Ishikawa (cell line): ENCODE measurements around the gene PHLDA3.

Experiments
- CEBPB ChIP-seq: IDR thresholded peaks from 2 replicates; pipeline ENCODE4 v1.6.1; 2012
- CREB1 ChIP-seq: IDR thresholded peaks from 2 replicates; pipeline ENCODE4 v1.6.1; 2012; ENCODE audit warnings: low read depth
- EGR1 ChIP-seq: IDR thresholded peaks from 2 replicates; pipeline ENCODE4 v1.6.1; 2012
- EP300 ChIP-seq: IDR thresholded peaks from 2 replicates; pipeline ENCODE4 v1.6.1; 2012; ENCODE audit warnings: borderline replicate concordance
- FOXM1 ChIP-seq: IDR thresholded peaks from 2 replicates; pipeline ENCODE4 v1.6.1; 2012; ENCODE audit warnings: low read depth, borderline replicate concordance
- MAX ChIP-seq: IDR thresholded peaks from 2 replicates; pipeline ENCODE4 v1.6.1; 2012
- NFIC ChIP-seq: IDR thresholded peaks from 2 replicates; pipeline ENCODE4 v1.6.1; 2012
- RAD21 ChIP-seq: IDR thresholded peaks from 2 replicates; pipeline ENCODE4 v1.6.1; 2012; ENCODE audit warnings: low read depth
- TAF1 ChIP-seq: IDR thresholded peaks from 2 replicates; pipeline ENCODE4 v1.6.1; 2012; ENCODE audit warnings: low read depth, mild to moderate bottlenecking
- TCF12 ChIP-seq: IDR thresholded peaks from 2 replicates; pipeline ENCODE4 v1.6.1; 2012; ENCODE audit warnings: low read depth
- TEAD4 ChIP-seq: IDR thresholded peaks from 2 replicates; pipeline ENCODE4 v1.6.1; 2012
- YY1 ChIP-seq: IDR thresholded peaks from 2 replicates; pipeline ENCODE4 v1.6.1; 2012; ENCODE audit warnings: low read depth
- ZBTB7A ChIP-seq: IDR thresholded peaks from 2 replicates; pipeline ENCODE4 v1.6.1; 2012; ENCODE audit warnings: low read depth
- TF ChIP-seq, protein P1 (sequence below): IDR thresholded peaks from 2 replicates; pipeline ENCODE4 v1.6.1; 2012
- TF ChIP-seq, protein P2 (sequence below): IDR thresholded peaks from 2 replicates; pipeline ENCODE4 v1.6.1; 2012; ENCODE audit warnings: low read depth, mild to moderate bottlenecking

Gene PHLDA3

DNA sequence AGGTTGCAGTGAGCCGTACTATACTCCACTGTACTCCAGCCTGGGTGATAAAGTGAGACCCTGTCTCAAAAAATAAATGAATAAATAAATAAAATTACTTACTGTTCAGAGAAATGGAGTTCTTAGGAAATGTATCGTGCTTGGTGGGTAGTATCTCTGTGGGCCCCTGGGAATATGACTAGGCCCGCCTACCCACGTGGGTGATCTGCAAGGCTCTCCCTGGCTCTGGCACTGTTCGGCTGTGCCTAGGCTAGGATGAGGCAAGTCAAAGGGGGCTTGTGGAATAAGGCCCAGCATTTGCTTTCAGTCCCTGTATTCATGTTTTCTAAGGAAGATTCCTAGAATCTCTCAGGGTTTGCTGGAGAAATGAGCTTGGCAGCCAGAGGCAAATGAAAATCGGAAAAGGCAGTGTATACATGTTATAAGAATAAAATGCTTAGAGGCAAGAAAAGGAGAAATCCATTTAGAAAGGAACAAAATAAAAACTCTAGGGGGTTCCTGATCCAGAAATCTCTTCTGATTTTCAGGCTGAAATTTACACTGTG is 42.5 kb upstream of the PHLDA3 start:
- TF ChIP-seq CREB1 = no peak
- TF ChIP-seq RAD21 = no peak
- no peak for TF ChIP-seq TAF1
- no peak for TF ChIP-seq TEAD4
- TF ChIP-seq MAX = no peak
- TF ChIP-seq, protein P1, sequence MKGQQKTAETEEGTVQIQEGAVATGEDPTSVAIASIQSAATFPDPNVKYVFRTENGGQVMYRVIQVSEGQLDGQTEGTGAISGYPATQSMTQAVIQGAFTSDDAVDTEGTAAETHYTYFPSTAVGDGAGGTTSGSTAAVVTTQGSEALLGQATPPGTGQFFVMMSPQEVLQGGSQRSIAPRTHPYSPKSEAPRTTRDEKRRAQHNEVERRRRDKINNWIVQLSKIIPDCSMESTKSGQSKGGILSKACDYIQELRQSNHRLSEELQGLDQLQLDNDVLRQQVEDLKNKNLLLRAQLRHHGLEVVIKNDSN = no peak
- TF ChIP-seq, protein P2, sequence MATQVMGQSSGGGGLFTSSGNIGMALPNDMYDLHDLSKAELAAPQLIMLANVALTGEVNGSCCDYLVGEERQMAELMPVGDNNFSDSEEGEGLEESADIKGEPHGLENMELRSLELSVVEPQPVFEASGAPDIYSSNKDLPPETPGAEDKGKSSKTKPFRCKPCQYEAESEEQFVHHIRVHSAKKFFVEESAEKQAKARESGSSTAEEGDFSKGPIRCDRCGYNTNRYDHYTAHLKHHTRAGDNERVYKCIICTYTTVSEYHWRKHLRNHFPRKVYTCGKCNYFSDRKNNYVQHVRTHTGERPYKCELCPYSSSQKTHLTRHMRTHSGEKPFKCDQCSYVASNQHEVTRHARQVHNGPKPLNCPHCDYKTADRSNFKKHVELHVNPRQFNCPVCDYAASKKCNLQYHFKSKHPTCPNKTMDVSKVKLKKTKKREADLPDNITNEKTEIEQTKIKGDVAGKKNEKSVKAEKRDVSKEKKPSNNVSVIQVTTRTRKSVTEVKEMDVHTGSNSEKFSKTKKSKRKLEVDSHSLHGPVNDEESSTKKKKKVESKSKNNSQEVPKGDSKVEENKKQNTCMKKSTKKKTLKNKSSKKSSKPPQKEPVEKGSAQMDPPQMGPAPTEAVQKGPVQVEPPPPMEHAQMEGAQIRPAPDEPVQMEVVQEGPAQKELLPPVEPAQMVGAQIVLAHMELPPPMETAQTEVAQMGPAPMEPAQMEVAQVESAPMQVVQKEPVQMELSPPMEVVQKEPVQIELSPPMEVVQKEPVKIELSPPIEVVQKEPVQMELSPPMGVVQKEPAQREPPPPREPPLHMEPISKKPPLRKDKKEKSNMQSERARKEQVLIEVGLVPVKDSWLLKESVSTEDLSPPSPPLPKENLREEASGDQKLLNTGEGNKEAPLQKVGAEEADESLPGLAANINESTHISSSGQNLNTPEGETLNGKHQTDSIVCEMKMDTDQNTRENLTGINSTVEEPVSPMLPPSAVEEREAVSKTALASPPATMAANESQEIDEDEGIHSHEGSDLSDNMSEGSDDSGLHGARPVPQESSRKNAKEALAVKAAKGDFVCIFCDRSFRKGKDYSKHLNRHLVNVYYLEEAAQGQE = no peak
- no peak for TF ChIP-seq EGR1
- TF ChIP-seq EP300 = no peak
- no peak for TF ChIP-seq ZBTB7A
- no peak for TF ChIP-seq CEBPB
- TF ChIP-seq TCF12 = no peak
- no peak for TF ChIP-seq YY1
- TF ChIP-seq FOXM1 = no peak
- no peak for TF ChIP-seq NFIC

DNA sequence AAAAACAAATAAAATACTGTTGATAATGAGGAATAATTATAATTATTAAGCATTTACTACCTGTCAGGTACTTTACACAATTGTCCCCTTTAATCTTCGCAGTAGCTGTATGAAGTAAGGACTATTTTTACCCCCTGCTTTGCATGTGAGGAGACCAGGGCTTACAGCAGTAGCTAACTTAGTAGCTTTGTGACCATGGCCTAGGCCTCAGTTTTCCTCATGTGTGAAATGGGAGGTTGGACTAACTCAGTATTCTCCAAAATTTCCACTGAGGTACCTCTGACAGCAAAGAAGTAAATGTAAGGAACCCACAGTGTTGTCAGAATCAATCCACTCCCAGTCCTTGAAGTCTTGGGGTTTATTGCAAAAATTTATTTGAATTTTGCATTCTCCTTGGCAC is 41.7 kb upstream of the PHLDA3 start:
- TF ChIP-seq CREB1 = no peak
- TF ChIP-seq, protein P2 = no peak
- TF ChIP-seq TCF12 = no peak
- no peak for TF ChIP-seq ZBTB7A
- no peak for TF ChIP-seq TAF1
- TF ChIP-seq, protein P1 = no peak

- TF ChIP-seq, protein P1 = no peak
- TF ChIP-seq NFIC (no peak), EP300 (no peak), RAD21 (no peak), EGR1 (no peak), TCF12 (no peak), TAF1 (no peak), MAX (no peak), ZBTB7A (no peak), YY1 (no peak), FOXM1 (no peak), CREB1 (no peak)
- TF ChIP-seq, protein P2 = no peak
These were observed 40.8 kb upstream of the PHLDA3 start for GRCh38 chr1:201509601-201510374.

DNA sequence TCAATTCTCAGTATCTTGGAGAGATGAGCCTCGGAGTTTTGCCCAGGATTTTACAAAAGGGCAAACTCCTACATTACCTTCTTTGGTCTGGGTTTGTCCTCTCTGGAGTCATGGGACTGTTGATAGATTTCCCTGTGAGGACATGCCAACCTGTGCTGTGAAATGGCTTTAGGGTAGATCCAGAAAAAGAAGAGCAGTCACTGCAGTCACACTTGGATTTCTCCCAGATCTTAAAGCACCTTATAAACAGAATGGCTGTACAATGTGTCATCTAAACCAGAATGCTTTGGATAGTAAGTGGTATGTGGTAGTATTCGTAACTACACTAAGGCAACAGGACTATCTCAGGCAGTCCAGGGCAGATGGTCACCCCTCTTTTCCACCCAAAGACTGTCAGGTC is 39.8 kb upstream of the PHLDA3 start:
- TF ChIP-seq RAD21 (no peak), MAX (no peak), TCF12 (no peak), EP300 (no peak), CREB1 (no peak), CEBPB (no peak), NFIC (no peak), FOXM1 (no peak), ZBTB7A (no peak), EGR1 (no peak)
